ENCODE measurements around the gene ACSM3. TPM values are rescaled to one million over a fixed set of nuclear protein-coding genes. Genes with fewer than 3 reads are reported as not detected.

Gene ACSM3
- total and polyA plus RNA-seq, 4 donors, result 10.3 to 48.6 (median 27.3) TPM

- ATAC-seq (ENCODE audit: insufficient read depth, low FRiP score), result no peak
Observed at GRCh38 chr16:20765732-20766131, 1.9 kb downstream of the ACSM3 start.

GRCh38 chr16:20766294-20766693 lies 2.5 kb downstream of the ACSM3 start:
- Histone ChIP-seq H3K27ac (ENCODE audit: low read depth in 1 of 2, low read length in 1 of 2) (no peak overlapping the region), H3K9ac (ENCODE audit: insufficient read depth in 1 of 2, low read length in 2 of 2) (no peak overlapping the region), H3K27me3 (ENCODE audit: control insufficient read depth in 3 of 3, insufficient read depth in 3 of 3, low read length in 2 of 3) (no peaks in the 10 kb centered on the region), H3K4me1 (ENCODE audit: control insufficient read depth in 5 of 5, insufficient read depth in 5 of 5, low read length in 5 of 5) (peaks cover 0 to 8% (median 0%) of the 10 kb centered on the region in 5 donors), H3K36me3 (ENCODE audit: control insufficient read depth in 4 of 4, insufficient read depth in 4 of 4, low read length in 4 of 4) (no peaks in the 10 kb centered on the region), H3K9me3 (ENCODE audit: control insufficient read depth in 4 of 4, insufficient read depth in 3 of 4, low read length in 3 of 4) (peaks cover 0 to 2% (median 0%) of the 10 kb centered on the region in 4 donors), H3K4me3 (no peak overlapping the region)
- 92 to 93% methylated on average over 5 of the region's 5 CpGs for WGBS, 2 donors
- no peak for DNase-seq
- no peak for ATAC-seq (ENCODE audit: insufficient read depth, low FRiP score)
- TF ChIP-seq CTCF (IDR thresholded peaks at IDR 0.05; ENCODE audit: control extremely low read depth, extremely low read depth), result no peak

More at GRCh38 chr16:20765732-20766131, 1.9 kb downstream of the ACSM3 start:
- DNase-seq, result no peak
- H3K27ac ChIP-seq (ENCODE audit: low read depth in 1 of 2, low read length in 1 of 2), result no peak overlapping the region
- peaks cover 0 to 2% (median 0%) of the 10 kb centered on the region in 4 donors for H3K9me3 ChIP-seq (ENCODE audit: control insufficient read depth in 4 of 4, insufficient read depth in 3 of 4, low read length in 3 of 4)
- WGBS, 2 donors, result 89 to 93% methylated on average over 2 of the region's 2 CpGs
- no peak overlapping the region for H3K4me3 ChIP-seq
- H3K4me1 ChIP-seq (ENCODE audit: control insufficient read depth in 5 of 5, insufficient read depth in 5 of 5, low read length in 5 of 5), result peaks cover 0 to 8% (median 0%) of the 10 kb centered on the region in 5 donors
- no peak for TF ChIP-seq CTCF (IDR thresholded peaks at IDR 0.05; ENCODE audit: control extremely low read depth, extremely low read depth)
- no peaks in the 10 kb centered on the region for H3K36me3 ChIP-seq (ENCODE audit: control insufficient read depth in 4 of 4, insufficient read depth in 4 of 4, low read length in 4 of 4)
- no peaks in the 10 kb centered on the region for H3K27me3 ChIP-seq (ENCODE audit: control insufficient read depth in 3 of 3, insufficient read depth in 3 of 3, low read length in 2 of 3)
- no peak overlapping the region for H3K9ac ChIP-seq (ENCODE audit: insufficient read depth in 1 of 2, low read length in 2 of 2)

GRCh38 chr16:20767577-20767976 lies 3.8 kb downstream of the ACSM3 start:
- Histone ChIP-seq H3K27me3 (ENCODE audit: control insufficient read depth in 3 of 3, insufficient read depth in 3 of 3, low read length in 2 of 3) (no peaks in the 10 kb centered on the region), H3K9me3 (ENCODE audit: control insufficient read depth in 4 of 4, insufficient read depth in 3 of 4, low read length in 3 of 4) (no peaks in the 10 kb centered on the region), H3K9ac (ENCODE audit: insufficient read depth in 1 of 2, low read length in 2 of 2) (no peak overlapping the region), H3K36me3 (ENCODE audit: control insufficient read depth in 4 of 4, insufficient read depth in 4 of 4, low read length in 4 of 4) (no peaks in the 10 kb centered on the region), H3K4me3 (no peak overlapping the region), H3K27ac (ENCODE audit: low read depth in 1 of 2, low read length in 1 of 2) (no peak overlapping the region), H3K4me1 (ENCODE audit: control insufficient read depth in 5 of 5, insufficient read depth in 5 of 5, low read length in 5 of 5) (peaks cover 0 to 8% (median 0%) of the 10 kb centered on the region in 5 donors)
- ATAC-seq (ENCODE audit: insufficient read depth, low FRiP score) (no peak), DNase-seq (no peak)
- TF ChIP-seq CTCF (IDR thresholded peaks at IDR 0.05; ENCODE audit: control extremely low read depth, extremely low read depth), result no peak

- DNase-seq (no peak), ATAC-seq (ENCODE audit: insufficient read depth, low FRiP score) (no peak)
- Histone ChIP-seq H3K4me3 (no peak overlapping the region), H3K27me3 (ENCODE audit: control insufficient read depth in 3 of 3, insufficient read depth in 3 of 3, low read length in 2 of 3) (no peaks in the 10 kb centered on the region), H3K9ac (ENCODE audit: insufficient read depth in 1 of 2, low read length in 2 of 2) (no peak overlapping the region), H3K9me3 (ENCODE audit: control insufficient read depth in 4 of 4, insufficient read depth in 3 of 4, low read length in 3 of 4) (no peaks in the 10 kb centered on the region), H3K36me3 (ENCODE audit: control insufficient read depth in 4 of 4, insufficient read depth in 4 of 4, low read length in 4 of 4) (no peaks in the 10 kb centered on the region), H3K4me1 (ENCODE audit: control insufficient read depth in 5 of 5, insufficient read depth in 5 of 5, low read length in 5 of 5) (peaks cover 0 to 8% (median 0%) of the 10 kb centered on the region in 5 donors), H3K27ac (ENCODE audit: low read depth in 1 of 2, low read length in 1 of 2) (no peak overlapping the region)
- WGBS, 2 donors, result 89 to 100% methylated on average over 1 of the region's 1 CpG
- no peak for TF ChIP-seq CTCF (IDR thresholded peaks at IDR 0.05; ENCODE audit: control extremely low read depth, extremely low read depth)
Observed at GRCh38 chr16:20768121-20768520, 4.3 kb downstream of the ACSM3 start.
